ENCODE results near the gene TUBD1. TPM values are rescaled to one million over a fixed set of nuclear protein-coding genes. Genes with fewer than 3 reads are reported as not detected.

The TUBD1 gene
- total and polyA plus RNA-seq, 2 of the 13 experiments (the other 11 are each of a cell fraction or from before 2014, with no cell fraction given) = 18.2 to 25.9 TPM

DNA sequence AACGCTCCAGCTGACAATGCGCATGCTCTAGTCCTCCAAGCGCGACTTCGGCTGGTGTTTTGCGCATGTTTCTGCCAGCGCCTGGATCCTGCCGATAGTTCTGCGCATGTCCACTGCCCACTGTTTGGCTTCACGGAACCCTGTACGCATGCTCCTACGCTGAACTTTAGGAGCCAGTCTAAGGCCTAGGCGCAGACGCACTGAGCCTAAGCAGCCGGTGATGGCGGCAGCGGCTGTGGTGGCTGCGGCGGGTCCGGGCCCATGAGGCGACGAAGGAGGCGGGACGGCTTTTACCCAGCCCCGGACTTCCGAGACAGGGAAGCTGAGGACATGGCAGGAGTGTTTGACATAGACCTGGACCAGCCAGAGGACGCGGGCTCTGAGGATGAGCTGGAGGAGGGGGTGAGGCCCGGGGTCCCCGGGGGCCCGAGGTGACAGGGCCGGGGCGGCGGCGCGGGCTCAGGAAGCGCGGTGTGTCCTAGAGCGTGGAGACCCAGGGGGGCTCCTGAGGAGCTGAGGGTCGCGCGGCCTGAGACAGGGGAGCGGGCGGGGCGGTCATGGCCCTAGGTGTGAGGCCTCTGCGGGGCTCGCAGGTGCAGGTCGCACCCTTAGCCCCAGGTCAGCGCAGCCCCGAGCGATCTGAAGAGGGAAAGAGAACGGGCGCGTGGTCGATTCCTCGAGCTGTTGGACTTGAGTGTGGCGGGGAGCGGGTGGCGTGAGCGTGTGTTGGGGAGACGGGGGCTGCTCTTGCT lies at the start of gene TUBD1, which contains the start of gene RPS6KB1 (continued):
- TF ChIP-seq ZNF12 (CRISPR knock-in tag; IDR thresholded peaks at IDR 0.05) (peak; percentile 24; the same call in 1 of the 2 replicates), ZNF83 (CRISPR knock-in tag; IDR thresholded peaks at IDR 0.05; ENCODE audit: borderline replicate concordance) (no peak), ATAD3A (CRISPR knock-in tag; IDR thresholded peaks at IDR 0.05) (no peak; the same call in 1 of the 2 replicates), ZBTB49 (CRISPR knock-in tag; IDR thresholded peaks at IDR 0.05; ENCODE audit: borderline replicate concordance) (no peak; the same call in none of the 2 replicates), KDM3A (CRISPR knock-in tag; IDR thresholded peaks at IDR 0.05; ENCODE audit: low read depth) (peak; percentile 51; the same call in 1 of the 2 replicates), SOX5 (CRISPR knock-in tag; IDR thresholded peaks at IDR 0.05; ENCODE audit: borderline replicate concordance) (peak; percentile 26; the same call in 1 of the 2 replicates), E2F2 (CRISPR knock-in tag; IDR thresholded peaks at IDR 0.05; ENCODE audit: borderline replicate concordance) (0 out of 2 replicates have a peak, but pooled peaks have one; percentile 40), CBFB (CRISPR knock-in tag; IDR thresholded peaks at IDR 0.05) (peak; percentile 89), BRCA1 (CRISPR knock-in tag; IDR thresholded peaks at IDR 0.05) (peak; percentile 97; the same call in 1 of the 2 replicates), PBX3 (CRISPR knock-in tag; IDR thresholded peaks at IDR 0.05; ENCODE audit: borderline replicate concordance) (no peak), ZMYM2 (CRISPR knock-in tag; IDR thresholded peaks at IDR 0.05) (no peak), KAT8 (CRISPR knock-in tag; IDR thresholded peaks at IDR 0.05) (peak; percentile 94)
- TF ChIP-seq, protein P1, sequence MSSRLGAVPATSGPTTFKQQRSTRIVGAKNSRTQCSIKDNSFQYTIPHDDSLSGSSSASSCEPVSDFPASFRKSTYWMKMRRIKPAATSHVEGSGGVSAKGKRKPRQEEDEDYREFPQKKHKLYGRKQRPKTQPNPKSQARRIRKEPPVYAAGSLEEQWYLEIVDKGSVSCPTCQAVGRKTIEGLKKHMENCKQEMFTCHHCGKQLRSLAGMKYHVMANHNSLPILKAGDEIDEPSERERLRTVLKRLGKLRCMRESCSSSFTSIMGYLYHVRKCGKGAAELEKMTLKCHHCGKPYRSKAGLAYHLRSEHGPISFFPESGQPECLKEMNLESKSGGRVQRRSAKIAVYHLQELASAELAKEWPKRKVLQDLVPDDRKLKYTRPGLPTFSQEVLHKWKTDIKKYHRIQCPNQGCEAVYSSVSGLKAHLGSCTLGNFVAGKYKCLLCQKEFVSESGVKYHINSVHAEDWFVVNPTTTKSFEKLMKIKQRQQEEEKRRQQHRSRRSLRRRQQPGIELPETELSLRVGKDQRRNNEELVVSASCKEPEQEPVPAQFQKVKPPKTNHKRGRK (CRISPR knock-in tag; IDR thresholded peaks at IDR 0.05) = no peak
- TF ChIP-seq, protein P2, sequence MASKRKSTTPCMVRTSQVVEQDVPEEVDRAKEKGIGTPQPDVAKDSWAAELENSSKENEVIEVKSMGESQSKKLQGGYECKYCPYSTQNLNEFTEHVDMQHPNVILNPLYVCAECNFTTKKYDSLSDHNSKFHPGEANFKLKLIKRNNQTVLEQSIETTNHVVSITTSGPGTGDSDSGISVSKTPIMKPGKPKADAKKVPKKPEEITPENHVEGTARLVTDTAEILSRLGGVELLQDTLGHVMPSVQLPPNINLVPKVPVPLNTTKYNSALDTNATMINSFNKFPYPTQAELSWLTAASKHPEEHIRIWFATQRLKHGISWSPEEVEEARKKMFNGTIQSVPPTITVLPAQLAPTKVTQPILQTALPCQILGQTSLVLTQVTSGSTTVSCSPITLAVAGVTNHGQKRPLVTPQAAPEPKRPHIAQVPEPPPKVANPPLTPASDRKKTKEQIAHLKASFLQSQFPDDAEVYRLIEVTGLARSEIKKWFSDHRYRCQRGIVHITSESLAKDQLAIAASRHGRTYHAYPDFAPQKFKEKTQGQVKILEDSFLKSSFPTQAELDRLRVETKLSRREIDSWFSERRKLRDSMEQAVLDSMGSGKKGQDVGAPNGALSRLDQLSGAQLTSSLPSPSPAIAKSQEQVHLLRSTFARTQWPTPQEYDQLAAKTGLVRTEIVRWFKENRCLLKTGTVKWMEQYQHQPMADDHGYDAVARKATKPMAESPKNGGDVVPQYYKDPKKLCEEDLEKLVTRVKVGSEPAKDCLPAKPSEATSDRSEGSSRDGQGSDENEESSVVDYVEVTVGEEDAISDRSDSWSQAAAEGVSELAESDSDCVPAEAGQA (IDR thresholded peaks at IDR 0.05; ENCODE audit: low read depth) = peak; percentile 76; the same call in 1 of the 2 replicates
- TF ChIP-seq, protein P2 (CRISPR knock-in tag; IDR thresholded peaks at IDR 0.05; ENCODE audit: borderline replicate concordance) = peak; percentile 76; the same call in 1 of the 2 replicates
